A673 (cell line): ENCODE results near the gene BTN2A1. TPM values are rescaled to one million over a fixed set of nuclear protein-coding genes. Genes with fewer than 3 reads are reported as not detected.

Source experiments
- BruUV-seq: library from RNA; stranded (reverse); fragments of 400-500 nt; replicated peaks from 2 replicates; lab custom pipeline; 2021; lab: Mats Ljungman, UMichigan
- CTCF ChIA-PET: fragments of 300-600 bp; sonication (Branson Sonifier 250); formaldehyde crosslinking; loops from one replicate; lab custom pipeline; 2022; ENCODE audit warnings: antibody characterized with exemption; lab: Charles Lee
- POLR2A ChIA-PET: fragments of 300-600 bp; sonication (Branson Sonifier 250); formaldehyde crosslinking; loops from one replicate; lab custom pipeline; 2022; ENCODE audit warnings: antibody characterized with exemption; ENCODE audit not compliant: low non-redundant PET; lab: Charles Lee
- DNase-seq: peaks from one replicate; pipeline ENCODE4 v3.0.0-alpha.2; 2015; ENCODE audit warnings: low spot score
- H3K27ac ChIP-seq: fragments of 200-600 bp; sonication (generic); 2 replicates; pipeline ENCODE4 v1.5.1; 2016; ENCODE audit warnings: mixed run types, low read depth, mild to moderate bottlenecking, mixed read lengths, antibody characterized with exemption, low read length; ENCODE audit not compliant: poor library complexity, severe bottlenecking
- H3K27me3 ChIP-seq: fragments of 200-600 bp; sonication (generic); replicated peaks from 2 replicates; pipeline ENCODE4 v1.6.1; 2017; ENCODE audit warnings: mixed run types, low read depth, mild to moderate bottlenecking, mixed read lengths, antibody characterized with exemption, low read length; ENCODE audit not compliant: insufficient read depth, poor library complexity
- H3K36me3 ChIP-seq: fragments of 200-600 bp; sonication (generic); 2 replicates; pipeline ENCODE4 v1.6.1; 2016; ENCODE audit warnings: mixed run types, mild to moderate bottlenecking, mixed read lengths, antibody characterized with exemption, low read length; ENCODE audit not compliant: insufficient read depth, poor library complexity, severe bottlenecking
- H3K4me1 ChIP-seq: fragments of 200-600 bp; sonication (generic); 2 replicates; pipeline ENCODE4 v1.6.1; 2017; ENCODE audit warnings: mixed run types, mild to moderate bottlenecking, mixed read lengths, antibody characterized with exemption, low read length; ENCODE audit not compliant: insufficient read depth, poor library complexity, severe bottlenecking
- H3K4me3 ChIP-seq: fragments of 200-600 bp; sonication (generic); 2 replicates; pipeline ENCODE4 v1.5.1; 2016; ENCODE audit warnings: low read depth, mixed run types, mild to moderate bottlenecking, mixed read lengths, low read length; ENCODE audit not compliant: poor library complexity, severe bottlenecking
- H3K9me3 ChIP-seq: fragments of 200-600 bp; sonication (generic); 2 replicates; pipeline ENCODE4 v1.6.1; 2016; ENCODE audit warnings: mixed run types, low read depth, mild to moderate bottlenecking, mixed read lengths, antibody characterized with exemption, low read length; ENCODE audit not compliant: poor library complexity, severe bottlenecking
- CTCF ChIP-seq: fragments of 300-800, 200-600 bp; sonication (generic); conservative IDR thresholded peaks from 2 replicates; pipeline ENCODE4 v1.5.1; 2017; ENCODE audit warnings: low read depth, mild to moderate bottlenecking, antibody characterized with exemption, low read length, moderate library complexity, mixed read lengths
- EZH2 ChIP-seq: fragments of 200-600 bp; sonication (generic); IDR thresholded peaks from 2 replicates; pipeline ENCODE4 v1.6.1; 2017; ENCODE audit warnings: borderline replicate concordance, low read depth, mild to moderate bottlenecking, mixed read lengths, antibody characterized with exemption, low read length; ENCODE audit not compliant: poor library complexity, severe bottlenecking
- intact Hi-C: fragments of 100-400 bp; cut with micrococcal nuclease; formaldehyde crosslinking; loops from one replicate; pipeline ENCODE4 v1.10.0; 2022; ENCODE audit not compliant: unreplicated experiment
- total RNA-seq: library from RNA; stranded (reverse); gene quantifications from 2 replicates; pipeline ENCODE4 v1.2.3, GENCODE V29; 2021

BTN2A1 gene
- total RNA-seq, 1 experiment from 2014 or later: 32.2 TPM

GRCh38 chr6:26489996-26490964 is 32.5 kb downstream of the BTN2A1 start:
- Histone ChIP-seq H3K4me1 (no peaks in the 10 kb centered on the region), H3K27me3 (no peaks in the 10 kb centered on the region), H3K9me3 (no peaks in the 10 kb centered on the region), H3K4me3 (no peak overlapping the region), H3K36me3 (no peaks in the 10 kb centered on the region), H3K27ac (no peak overlapping the region)
- intact Hi-C loops: no loop called here
- ChIA-PET POLR2A (no interaction called here), CTCF (no interaction called here)
- DNase-seq: no peak
- BruUV-seq: no TSS peak
- no peak for TF ChIP-seq CTCF
- TF ChIP-seq EZH2: no peak

- no peak for TF ChIP-seq CTCF
- no peak for TF ChIP-seq EZH2
- DNase-seq: no peak
- Histone ChIP-seq H3K4me1 (no peaks in the 10 kb centered on the region), H3K27me3 (no peaks in the 10 kb centered on the region), H3K4me3 (no peak overlapping the region), H3K27ac (no peak overlapping the region), H3K36me3 (no peaks in the 10 kb centered on the region), H3K9me3 (no peaks in the 10 kb centered on the region)
- CTCF ChIA-PET: no interaction called here
- intact Hi-C loops: no loop called here
- POLR2A ChIA-PET: no interaction called here
- no TSS peak for BruUV-seq
These were observed 33.8 kb downstream of the BTN2A1 start for GRCh38 chr6:26491604-26492003.

DNA sequence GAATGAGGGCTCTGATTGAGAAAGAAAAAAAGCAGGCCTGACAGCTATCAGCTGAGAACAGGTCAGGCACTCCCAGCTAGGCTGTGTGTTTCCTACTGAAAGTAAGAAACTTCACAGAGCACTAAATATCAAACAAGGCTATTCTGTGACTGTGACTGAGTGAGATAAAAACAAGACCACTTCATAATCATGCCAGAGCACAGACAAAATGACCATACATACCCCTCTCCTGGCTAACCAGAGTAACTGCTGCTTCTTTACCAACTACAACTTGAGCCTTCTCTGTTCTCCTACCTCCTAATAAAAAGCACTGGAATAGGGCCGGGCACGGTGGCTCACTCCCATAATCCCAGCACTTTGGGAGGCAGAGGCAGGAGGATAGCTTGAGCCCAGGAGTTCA is 35.5 kb downstream of the BTN2A1 start:
- Histone ChIP-seq H3K27me3 (no peaks in the 10 kb centered on the region), H3K27ac (no peak overlapping the region), H3K4me1 (no peaks in the 10 kb centered on the region), H3K9me3 (no peaks in the 10 kb centered on the region), H3K36me3 (no peaks in the 10 kb centered on the region), H3K4me3 (no peak overlapping the region)
- TF ChIP-seq CTCF (peak; percentile 31), EZH2 (no peak)
- intact Hi-C loops: no loop called here
- POLR2A ChIA-PET: no interaction called here
- CTCF ChIA-PET: no interaction called here
- no TSS peak for BruUV-seq
- peak; percentile 30 for DNase-seq
